Vagina (tissue), 2 donors: ENCODE measurements around the gene TMEM60.

Experiments used
- POLR2AphosphoS5 ChIP-seq, 2 donors: sonication (generic); formaldehyde crosslinking; IDR thresholded peaks; one replicate each; pipeline ENCODE4 v1.9.0; 2017; ENCODE audit warnings: antibody characterized with exemption in 2 of 2, mild to moderate bottlenecking in 2 of 2, low read depth in 1 of 2; ENCODE audit not compliant: insufficient read depth in 1 of 2
- TF ChIP-seq, protein P1 (sequence below), 3 experiments: fragments of 450-650 bp in 2 of 3; fragments of 200-600 bp in 1 of 3; sonication (generic) in 1 of 3; IDR thresholded peaks; one replicate each; pipeline ENCODE4 v1.5.1; 2017 to 2019; ENCODE audit warnings: antibody characterized with exemption in 3 of 3, mild to moderate bottlenecking in 2 of 3, moderate library complexity in 2 of 3

GRCh38 chr7:77791956-77792355, 6.3 kb downstream of the TMEM60 start:
- TF ChIP-seq, protein P1, sequence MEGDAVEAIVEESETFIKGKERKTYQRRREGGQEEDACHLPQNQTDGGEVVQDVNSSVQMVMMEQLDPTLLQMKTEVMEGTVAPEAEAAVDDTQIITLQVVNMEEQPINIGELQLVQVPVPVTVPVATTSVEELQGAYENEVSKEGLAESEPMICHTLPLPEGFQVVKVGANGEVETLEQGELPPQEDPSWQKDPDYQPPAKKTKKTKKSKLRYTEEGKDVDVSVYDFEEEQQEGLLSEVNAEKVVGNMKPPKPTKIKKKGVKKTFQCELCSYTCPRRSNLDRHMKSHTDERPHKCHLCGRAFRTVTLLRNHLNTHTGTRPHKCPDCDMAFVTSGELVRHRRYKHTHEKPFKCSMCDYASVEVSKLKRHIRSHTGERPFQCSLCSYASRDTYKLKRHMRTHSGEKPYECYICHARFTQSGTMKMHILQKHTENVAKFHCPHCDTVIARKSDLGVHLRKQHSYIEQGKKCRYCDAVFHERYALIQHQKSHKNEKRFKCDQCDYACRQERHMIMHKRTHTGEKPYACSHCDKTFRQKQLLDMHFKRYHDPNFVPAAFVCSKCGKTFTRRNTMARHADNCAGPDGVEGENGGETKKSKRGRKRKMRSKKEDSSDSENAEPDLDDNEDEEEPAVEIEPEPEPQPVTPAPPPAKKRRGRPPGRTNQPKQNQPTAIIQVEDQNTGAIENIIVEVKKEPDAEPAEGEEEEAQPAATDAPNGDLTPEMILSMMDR (IDR thresholded peaks at IDR 0.05) = no peak
- TF ChIP-seq POLR2AphosphoS5 (IDR thresholded peaks at IDR 0.05; ENCODE audit: insufficient read depth in 1 of 2, low read depth in 1 of 2) = no peak
